H1 (cell line): Measurements from ENCODE around the gene DDOST. TPM values are rescaled to one million over a fixed set of nuclear protein-coding genes. Genes with fewer than 3 reads are reported as not detected.
"Not testable (repeated sequence)": the region's sequence is repeated elsewhere in the genome, so short reads cannot be mapped to it uniquely, and the experiment has no call there.

ENCODE experiments used
- CTCF ChIA-PET: fragments of 300-600 bp; sonication (Branson Sonifier 250); formaldehyde crosslinking; loops from one replicate; lab custom pipeline; 2021; ENCODE audit not compliant: partially characterized antibody; lab: Charles Lee
- POLR2A ChIA-PET: fragments of 300-600 bp; sonication (Branson Sonifier 250); formaldehyde crosslinking; loops from one replicate; lab custom pipeline; 2021; ENCODE audit warnings: inconsistent platforms; ENCODE audit not compliant: partially characterized antibody; lab: Charles Lee
- DNase-seq, 2 experiments: peaks; one replicate each; pipeline versions ENCODE4 v3.0.0 to v3.0.0-alpha.2; 2010 to 2022; ENCODE audit warnings: low spot score in 2 of 2, low read depth in 1 of 2, mixed read lengths in 1 of 2
- FAIRE-seq: peaks from 2 replicates; lab custom pipeline; 2011; peaks lifted over from hg19 to GRCh38; lab: Jason Lieb, UNC
- H2AFZ ChIP-seq: 2 replicates; pipeline ENCODE4 v1.8.1; 2012; ENCODE audit warnings: low read length, inconsistent platforms
- H2AK5ac ChIP-seq: 2 replicates; pipeline ENCODE4 v1.6.1; 2013; ENCODE audit warnings: low read depth, low read length
- H2BK120ac ChIP-seq: replicated peaks from 2 replicates; pipeline ENCODE3; 2013; ENCODE audit warnings: low read depth, low read length, inconsistent platforms
- H2BK12ac ChIP-seq: 2 replicates; pipeline ENCODE4 v1.6.1; 2013; ENCODE audit warnings: low read depth, low read length
- H2BK15ac ChIP-seq: 2 replicates; pipeline ENCODE4 v1.6.1; 2013; ENCODE audit warnings: low read length
- H2BK20ac ChIP-seq: 2 replicates; pipeline ENCODE4 v1.6.1; 2013; ENCODE audit warnings: low read length
- H2BK5ac ChIP-seq: 2 replicates; pipeline ENCODE4 v1.6.1; 2013; ENCODE audit warnings: low read depth, low read length
- H3K14ac ChIP-seq: 2 replicates; pipeline ENCODE4 v1.6.1; 2013; ENCODE audit warnings: inconsistent platforms; ENCODE audit not compliant: insufficient read length
- H3K18ac ChIP-seq: 2 replicates; pipeline ENCODE4 v1.6.1; 2013; ENCODE audit warnings: low read length; ENCODE audit errors: extremely low read depth
- H3K23ac ChIP-seq: 2 replicates; pipeline ENCODE4 v1.6.1; 2013; ENCODE audit warnings: inconsistent platforms; ENCODE audit not compliant: insufficient read length
- H3K23me2 ChIP-seq: 2 replicates; pipeline ENCODE4 v1.6.1; 2013; ENCODE audit warnings: low read depth, low read length
- H3K27ac ChIP-seq: 2 replicates; pipeline ENCODE4 v1.6.1; 2011; ENCODE audit warnings: low read depth, low read length, inconsistent platforms
- H3K27me3 ChIP-seq, 4 experiments: replicated peaks in 1 of 4; 1 replicate in 1 of 4; 2 replicates in 3 of 4; pipeline versions ENCODE4 v1.6.1 to v1.8.1; 2011 to 2013; ENCODE audit warnings: low read length in 3 of 4, mild to moderate bottlenecking in 3 of 4, inconsistent platforms in 2 of 4, mixed read lengths in 2 of 4, moderate library complexity in 1 of 4; ENCODE audit not compliant: control insufficient read depth in 3 of 4, insufficient read depth in 3 of 4; ENCODE audit errors: extremely low read depth in 1 of 4
- H3K36me3 ChIP-seq, 4 experiments: 2 replicates each; pipeline versions ENCODE4 v1.6.1 to v1.8.1; 2011 to 2013; ENCODE audit warnings: mild to moderate bottlenecking in 4 of 4, low read length in 3 of 4, moderate library complexity in 2 of 4, control low read depth in 1 of 4, inconsistent platforms in 1 of 4; ENCODE audit not compliant: insufficient read depth in 4 of 4, control insufficient read depth in 2 of 4
- H3K4ac ChIP-seq: replicated peaks from 2 replicates; pipeline ENCODE3; 2013; ENCODE audit warnings: low read length, low read depth, mixed read lengths, inconsistent platforms; ENCODE audit not compliant: insufficient read length
- H3K4me1 ChIP-seq, 4 experiments: replicated peaks in 1 of 4; 1 replicate in 1 of 4; 2 replicates in 3 of 4; pipeline versions ENCODE4 v1.6.1 to v1.8.1; 2011 to 2013; ENCODE audit warnings: low read length in 3 of 4, inconsistent platforms in 2 of 4, mixed read lengths in 1 of 4; ENCODE audit not compliant: insufficient read depth in 4 of 4, control insufficient read depth in 3 of 4
- H3K4me2 ChIP-seq, 2 experiments: 2 replicates each; pipeline versions ENCODE4 v1.6.1 to v1.8.1; 2011 to 2013; ENCODE audit warnings: low read depth in 2 of 2, low read length in 2 of 2, control low read depth in 1 of 2, inconsistent platforms in 1 of 2, mild to moderate bottlenecking in 1 of 2; ENCODE audit not compliant: insufficient read depth in 1 of 2
- H3K4me3 ChIP-seq, 4 experiments: fragments of 200-600, 300-600 bp in 1 of 4; sonication (generic), shearing (Covaris generic), sonication (Bioruptor Twin) in 1 of 4; 2 replicates each; pipeline versions ENCODE4 v1.5.1 to v1.8.1; 2011 to 2016; ENCODE audit warnings: low read length in 4 of 4, low read depth in 3 of 4, control low read depth in 2 of 4, inconsistent platforms in 2 of 4, mild to moderate bottlenecking in 2 of 4, mixed read lengths in 1 of 4, moderate library complexity in 1 of 4; ENCODE audit not compliant: insufficient read depth in 2 of 4; ENCODE audit errors: extremely low read depth in 1 of 4
- H3K56ac ChIP-seq: replicated peaks from 2 replicates; pipeline ENCODE3; 2013; ENCODE audit warnings: low read depth, mild to moderate bottlenecking, mixed read lengths, low read length, inconsistent platforms; ENCODE audit not compliant: insufficient read length
- H3K79me1 ChIP-seq: 2 replicates; pipeline ENCODE4 v1.6.1; 2013; ENCODE audit warnings: low read depth, low read length, control low read depth
- H3K79me2 ChIP-seq, 2 experiments: 2 replicates each; pipeline versions ENCODE4 v1.6.1 to v1.8.1; 2012 to 2013; ENCODE audit warnings: low read length in 2 of 2, mild to moderate bottlenecking in 2 of 2, inconsistent platforms in 1 of 2; ENCODE audit not compliant: insufficient read depth in 2 of 2, control insufficient read depth in 1 of 2
- H3K9ac ChIP-seq, 4 experiments: replicated peaks in 1 of 4; 1 replicate in 1 of 4; 2 replicates in 3 of 4; pipeline versions ENCODE4 v1.6.1 to v1.8.1; 2011 to 2013; ENCODE audit warnings: low read depth in 3 of 4, low read length in 3 of 4, control low read depth in 2 of 4, mild to moderate bottlenecking in 2 of 4, moderate library complexity in 2 of 4, inconsistent platforms in 1 of 4; ENCODE audit errors: extremely low read depth in 1 of 4
- H3K9me3 ChIP-seq, 2 experiments: 2 replicates each; pipeline versions ENCODE4 v1.6.1 to v1.8.1; 2012 to 2013; ENCODE audit warnings: mild to moderate bottlenecking in 2 of 2, moderate library complexity in 2 of 2, control low read depth in 1 of 2, inconsistent platforms in 1 of 2, low read depth in 1 of 2, low read length in 1 of 2, mixed read lengths in 1 of 2; ENCODE audit not compliant: insufficient read depth in 2 of 2
- H4K20me1 ChIP-seq, 2 experiments: replicated peaks in 1 of 2; 2 replicates each; pipeline versions ENCODE3 to v1.8.1; 2011 to 2013; ENCODE audit warnings: inconsistent platforms in 2 of 2, low read length in 2 of 2, mild to moderate bottlenecking in 1 of 2; ENCODE audit not compliant: insufficient read depth in 2 of 2, control insufficient read depth in 1 of 2
- H4K5ac ChIP-seq: 2 replicates; pipeline ENCODE4 v1.6.1; 2013; ENCODE audit warnings: low read length, low read depth, mixed read lengths, inconsistent platforms; ENCODE audit not compliant: insufficient read length
- H4K8ac ChIP-seq: 2 replicates; pipeline ENCODE4 v1.8.0; 2013; ENCODE audit warnings: mild to moderate bottlenecking, moderate library complexity, low read length, inconsistent platforms; ENCODE audit not compliant: insufficient read depth; ENCODE audit errors: extremely low read depth
- H4K91ac ChIP-seq: replicated peaks from 2 replicates; pipeline ENCODE3; 2013; ENCODE audit warnings: low read length, mixed read lengths, inconsistent platforms; ENCODE audit not compliant: insufficient read length
- WGBS, 2 experiments: shearing (Covaris generic) in 1 of 2; methylation state at CpG; one replicate each; pipeline versions ENCODE4 v1.1.6 to v1.1.7; 2013 to 2015; ENCODE audit warnings: low lambda C conversion rate in 2 of 2, mixed read lengths in 2 of 2, inconsistent platforms in 1 of 2, low coverage in 1 of 2, missing lambda C conversion rate in 1 of 2; ENCODE audit not compliant: insufficient replicate concordance in 2 of 2, insufficient coverage in 1 of 2, insufficient read length in 1 of 2; ENCODE audit errors: extremely low coverage in 1 of 2, missing lambda C conversion rate in 1 of 2; 5-methylcytosine and 5-hydroxymethylcytosine counted together
- polyA plus RNA-seq, 7 experiments: library from polyadenylated mRNA; depleted of rRNA in 3 of 7; stranded (reverse) in 5 of 7; unstranded in 2 of 7; fragments of >200 nt in 5 of 7; fragments of 200-250 nt in 2 of 7; gene quantifications; 1 replicate in 5 of 7; 2 replicates in 1 of 7; 4 replicates in 1 of 7; pipeline versions ENCODE4 v1.2.1 to v1.2.3, GENCODE V29; 2011 to 2013; ENCODE audit warnings: missing spikeins in 2 of 7, mixed read lengths in 2 of 7
- total RNA-seq: library from RNA; stranded (reverse); fragmentation: NEBNext Ultra II Directional; extraction: Animal tissue kit (Norgen Biotek cat#: 25700); gene quantifications from 2 replicates; pipeline ENCODE4 v1.2.1, GENCODE V29; 2021

The DDOST gene
- total and polyA plus RNA-seq, 2 of the 8 experiments (the other 6 are each of a cell fraction or from before 2014, with no cell fraction given): 253 to 336 TPM

DNA sequence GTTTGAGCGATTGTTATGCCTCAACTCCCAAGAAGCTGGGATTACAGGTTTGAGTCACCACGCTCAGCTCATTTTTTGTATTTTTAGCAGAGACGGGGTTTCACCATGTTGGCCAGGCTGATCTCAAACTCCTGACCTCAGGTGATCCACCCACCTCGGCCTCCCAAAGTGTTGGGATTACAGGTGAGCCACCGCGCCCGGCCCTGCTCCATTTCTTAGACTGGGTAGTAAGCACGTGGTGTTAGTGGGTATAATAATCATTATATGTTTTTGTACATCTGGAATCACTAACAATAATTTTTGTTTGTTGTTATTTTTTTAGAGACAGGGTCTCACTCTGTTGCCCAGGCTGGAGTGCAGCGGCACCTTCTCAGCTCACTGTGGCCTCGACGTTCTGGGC is 12.5 kb upstream of the DDOST start:
- not testable (repeated sequence) for H3K23me2 ChIP-seq, H4K5ac ChIP-seq, H2BK20ac ChIP-seq, H2AK5ac ChIP-seq, FAIRE-seq, H3K36me3 ChIP-seq, H2BK12ac ChIP-seq, H3K9me3 ChIP-seq, H3K23ac ChIP-seq, DNase-seq, H3K79me1 ChIP-seq, H3K56ac ChIP-seq, H3K18ac ChIP-seq, H2BK15ac ChIP-seq, H3K27ac ChIP-seq, H3K4me2 ChIP-seq, H3K27me3 ChIP-seq, H4K91ac ChIP-seq, H3K9ac ChIP-seq, H4K20me1 ChIP-seq, H3K79me2 ChIP-seq, H2BK120ac ChIP-seq, H3K4ac ChIP-seq, H4K8ac ChIP-seq, H3K14ac ChIP-seq, H3K4me1 ChIP-seq, H2BK5ac ChIP-seq, H2AFZ ChIP-seq, H3K4me3 ChIP-seq
- CTCF ChIA-PET: interaction anchor here (1.2 to 1.5 kb wide), 2 partner anchors 10 to 23 kb away, joined by 4 to 6 read pairs; no protein-coding TSS in a partner anchor
- POLR2A ChIA-PET: interaction anchor here (1.0 to 1.5 kb wide), 2 partner anchors 10 to 11 kb away, joined by 5 to 9 read pairs; no protein-coding TSS in a partner anchor
- WGBS, 2 experiments: 91% methylated on average over 11 of the region's 11 CpGs; no CpG with 5 or more reads in 1 of the 2 experiments
